Osteocyte (in vitro differentiated cells): ENCODE measurements around the gene SLC18B1. TPM values are rescaled to one million over a fixed set of nuclear protein-coding genes. Genes with fewer than 3 reads are reported as not detected.

Source experiments
- DNase-seq: peaks from one replicate; pipeline ENCODE4 v3.0.0; 2021; ENCODE audit warnings: mixed read lengths; ENCODE audit not compliant: unreplicated experiment; ENCODE audit errors: extremely low spot score
- H3K27ac Mint-ChIP-seq: one replicate; pipeline ENCODE4 v1.8.0; 2021; ENCODE audit warnings: mild to moderate bottlenecking, mixed read lengths; ENCODE audit not compliant: unreplicated experiment
- H3K27me3 Mint-ChIP-seq: one replicate; pipeline ENCODE4 v1.8.0; 2021; ENCODE audit warnings: mixed read lengths; ENCODE audit not compliant: unreplicated experiment
- H3K36me3 Mint-ChIP-seq: one replicate; pipeline ENCODE4 v1.8.0; 2021; ENCODE audit warnings: mixed read lengths; ENCODE audit not compliant: unreplicated experiment
- H3K4me1 Mint-ChIP-seq: one replicate; pipeline ENCODE4 v1.8.0; 2021; ENCODE audit warnings: mixed read lengths; ENCODE audit not compliant: unreplicated experiment
- H3K4me3 Mint-ChIP-seq: one replicate; pipeline ENCODE4 v1.8.0; 2021; ENCODE audit warnings: mild to moderate bottlenecking, moderate library complexity, mixed read lengths; ENCODE audit not compliant: unreplicated experiment
- H3K9me3 Mint-ChIP-seq: one replicate; pipeline ENCODE4 v1.8.0; 2021; ENCODE audit warnings: mixed read lengths; ENCODE audit not compliant: unreplicated experiment
- CTCF ChIP-seq: fragments of 200-600 bp; sonication (generic); IDR thresholded peaks from 2 replicates; pipeline ENCODE4 v1.5.0; 2021; ENCODE audit warnings: antibody characterized with exemption, mild to moderate bottlenecking, moderate library complexity
- total RNA-seq: library from RNA; stranded (reverse); gene quantifications from 2 replicates; pipeline ENCODE4 v1.2.1, GENCODE V29; 2021

The SLC18B1 gene
- total RNA-seq, 1 donor from 2014 or later = 3.3 TPM

- Mint-ChIP-seq H3K27me3 (peaks cover 14% of the 10 kb centered on the region), H3K27ac (no peak overlapping the region), H3K36me3 (no peaks in the 10 kb centered on the region), H3K4me1 (no peaks in the 10 kb centered on the region), H3K4me3 (no peak overlapping the region), H3K9me3 (no peaks in the 10 kb centered on the region)
- TF ChIP-seq CTCF = no peak
- DNase-seq = no peak
Measured at GRCh38 chr6:132726608-132726975, 71.8 kb downstream of the SLC18B1 start.

GRCh38 chr6:132725947-132726607 is 72.4 kb downstream of the SLC18B1 start:
- Mint-ChIP-seq H3K4me1 (no peaks in the 10 kb centered on the region), H3K36me3 (no peaks in the 10 kb centered on the region), H3K4me3 (no peak overlapping the region), H3K27ac (no peak overlapping the region), H3K9me3 (no peaks in the 10 kb centered on the region), H3K27me3 (peaks cover 14% of the 10 kb centered on the region)
- no peak for TF ChIP-seq CTCF
- DNase-seq = no peak

- Mint-ChIP-seq H3K27ac (no peak overlapping the region), H3K9me3 (no peaks in the 10 kb centered on the region), H3K36me3 (no peaks in the 10 kb centered on the region), H3K4me1 (no peaks in the 10 kb centered on the region), H3K27me3 (peaks cover 14% of the 10 kb centered on the region), H3K4me3 (no peak overlapping the region)
- TF ChIP-seq CTCF = no peak
- no peak for DNase-seq
Measured at GRCh38 chr6:132725471-132725870, 73.0 kb downstream of the SLC18B1 start.

- TF ChIP-seq CTCF = no peak
- DNase-seq = no peak
- H3K27me3 Mint-ChIP-seq = peaks cover 13% of the 10 kb centered on the region
- no peaks in the 10 kb centered on the region for H3K9me3 Mint-ChIP-seq
- no peak overlapping the region for H3K27ac Mint-ChIP-seq
- H3K36me3 Mint-ChIP-seq = no peaks in the 10 kb centered on the region
- no peak overlapping the region for H3K4me3 Mint-ChIP-seq
- H3K4me1 Mint-ChIP-seq = no peaks in the 10 kb centered on the region
Measured at GRCh38 chr6:132719736-132720448, 78.5 kb downstream of the SLC18B1 start.

Other genes starting within 250 kb of the SLC18B1 start
- gene TAAR8, start 246.0 kb downstream of the SLC18B1 start, total RNA-seq = not detected in 2 replicates
- not detected in 2 replicates for gene TAAR6, start 228.3 kb downstream of the SLC18B1 start, total RNA-seq
- gene TAAR5, start 208.9 kb downstream of the SLC18B1 start, total RNA-seq = not detected in 2 replicates
- gene TAAR2, start 174.4 kb downstream of the SLC18B1 start, total RNA-seq = not detected in 2 replicates
- not detected in 2 replicates for gene TAAR1, start 139.5 kb downstream of the SLC18B1 start, total RNA-seq
- not detected in 2 replicates for gene VNN1, start 84.6 kb downstream of the SLC18B1 start, total RNA-seq
- not detected in 2 replicates for gene VNN2, start 40.7 kb downstream of the SLC18B1 start, total RNA-seq
- gene RPS12, start 15.9 kb upstream of the SLC18B1 start, total RNA-seq = 934 and 950 TPM in 2 replicates